ENCODE results near the gene NRF1. TPM values are rescaled to one million over a fixed set of nuclear protein-coding genes. Genes with fewer than 3 reads are reported as not detected.

Gene NRF1
- total RNA-seq, 1 experiment from 2014 or later: 14.0 TPM

DNA sequence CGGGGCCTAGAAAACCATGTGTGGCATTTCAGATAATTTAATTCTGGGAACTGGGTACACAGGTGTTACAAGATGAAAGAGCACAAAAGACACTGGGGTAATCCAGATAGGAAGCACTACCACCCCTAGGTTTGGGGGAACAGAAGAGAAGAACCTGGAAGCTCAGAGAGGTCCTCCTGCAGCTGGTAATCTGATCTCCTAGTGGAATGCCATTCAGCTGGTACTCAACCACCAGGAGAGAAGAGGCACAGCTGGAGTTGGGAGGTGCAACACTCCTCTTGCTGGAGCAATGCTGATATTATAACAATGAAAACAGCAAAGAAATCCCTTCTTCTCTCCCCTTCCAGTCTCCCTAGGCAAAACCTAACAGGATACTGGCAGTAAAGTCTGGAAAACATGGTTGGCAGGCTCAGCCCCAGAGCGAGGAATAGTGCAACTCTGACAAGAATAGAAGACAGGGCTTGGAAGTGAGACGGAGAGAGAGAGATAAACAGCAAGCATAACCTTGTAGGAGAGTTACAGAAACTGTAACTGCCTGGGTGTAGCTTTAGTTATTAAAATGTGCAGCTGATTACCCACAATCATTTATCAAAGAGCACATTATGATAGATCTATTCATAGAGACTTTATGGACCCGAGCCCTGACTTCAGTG is 35.0 kb downstream of the NRF1 start:
- no peaks in the 10 kb centered on the region for H3K9me3 ChIP-seq (ENCODE audit: control insufficient read depth, insufficient read depth, low read depth, low read length)
- H3K4me1 ChIP-seq (ENCODE audit: control insufficient read depth, insufficient read depth, low read length): peaks cover 9% of the 10 kb centered on the region
- H3K36me3 ChIP-seq (ENCODE audit: control insufficient read depth, insufficient read depth, low read length): no peaks in the 10 kb centered on the region
- BruUV-seq (replicated peaks): no TSS peak
- DNase-seq (ENCODE audit: low read depth, low spot score) (no peak), ATAC-seq (no peak)
- TF ChIP-seq CTCF (IDR thresholded peaks at IDR 0.05) (no peak), POLR2AphosphoS5 (IDR thresholded peaks at IDR 0.05; ENCODE audit: low read depth, low read length) (no peak), SIN3A (IDR thresholded peaks at IDR 0.05; ENCODE audit: borderline replicate concordance, insufficient read depth, low read depth, low read length) (no peak)
- no peak overlapping the region for H3K4me3 ChIP-seq (ENCODE audit: low read depth in 2 of 2, low read length in 2 of 2)
- no peaks in the 10 kb centered on the region for H3K27me3 ChIP-seq (ENCODE audit: control insufficient read depth, insufficient read depth, low read length)
- intact Hi-C loops (cut with micrococcal nuclease; ENCODE audit: unreplicated experiment): no loop called here
- ChIA-PET CTCF (interaction anchor here (0.9 kb wide), 1 partner anchor 179 kb away, joined by 3 read pairs; no protein-coding TSS in a partner anchor), POLR2A (no interaction called here)
- in situ Hi-C loops (cut with HindIII; ENCODE audit: low pct_unique_long_range_greater_than_20kb, low sequenced_read_pairs): no loop called here
- no peak overlapping the region for H3K27ac ChIP-seq (ENCODE audit: low read length)

- in situ Hi-C loops (cut with HindIII; ENCODE audit: low pct_unique_long_range_greater_than_20kb, low sequenced_read_pairs) (no loop called here), intact Hi-C loops (cut with micrococcal nuclease; ENCODE audit: unreplicated experiment) (no loop called here)
- ATAC-seq (no peak), DNase-seq (ENCODE audit: low read depth, low spot score) (no peak)
- Histone ChIP-seq H3K27ac (ENCODE audit: low read length) (no peak overlapping the region), H3K4me3 (ENCODE audit: low read depth in 2 of 2, low read length in 2 of 2) (no peak overlapping the region), H3K36me3 (ENCODE audit: control insufficient read depth, insufficient read depth, low read length) (no peaks in the 10 kb centered on the region), H3K27me3 (ENCODE audit: control insufficient read depth, insufficient read depth, low read length) (no peaks in the 10 kb centered on the region), H3K9me3 (ENCODE audit: control insufficient read depth, insufficient read depth, low read depth, low read length) (no peaks in the 10 kb centered on the region), H3K4me1 (ENCODE audit: control insufficient read depth, insufficient read depth, low read length) (no peaks in the 10 kb centered on the region)
- ChIA-PET POLR2A (no interaction called here), CTCF (interaction anchor here (0.5 kb wide), 1 partner anchor 15 kb away, joined by 19 read pairs; no protein-coding TSS in a partner anchor)
- no TSS peak for BruUV-seq (replicated peaks)
- TF ChIP-seq, protein P1, sequence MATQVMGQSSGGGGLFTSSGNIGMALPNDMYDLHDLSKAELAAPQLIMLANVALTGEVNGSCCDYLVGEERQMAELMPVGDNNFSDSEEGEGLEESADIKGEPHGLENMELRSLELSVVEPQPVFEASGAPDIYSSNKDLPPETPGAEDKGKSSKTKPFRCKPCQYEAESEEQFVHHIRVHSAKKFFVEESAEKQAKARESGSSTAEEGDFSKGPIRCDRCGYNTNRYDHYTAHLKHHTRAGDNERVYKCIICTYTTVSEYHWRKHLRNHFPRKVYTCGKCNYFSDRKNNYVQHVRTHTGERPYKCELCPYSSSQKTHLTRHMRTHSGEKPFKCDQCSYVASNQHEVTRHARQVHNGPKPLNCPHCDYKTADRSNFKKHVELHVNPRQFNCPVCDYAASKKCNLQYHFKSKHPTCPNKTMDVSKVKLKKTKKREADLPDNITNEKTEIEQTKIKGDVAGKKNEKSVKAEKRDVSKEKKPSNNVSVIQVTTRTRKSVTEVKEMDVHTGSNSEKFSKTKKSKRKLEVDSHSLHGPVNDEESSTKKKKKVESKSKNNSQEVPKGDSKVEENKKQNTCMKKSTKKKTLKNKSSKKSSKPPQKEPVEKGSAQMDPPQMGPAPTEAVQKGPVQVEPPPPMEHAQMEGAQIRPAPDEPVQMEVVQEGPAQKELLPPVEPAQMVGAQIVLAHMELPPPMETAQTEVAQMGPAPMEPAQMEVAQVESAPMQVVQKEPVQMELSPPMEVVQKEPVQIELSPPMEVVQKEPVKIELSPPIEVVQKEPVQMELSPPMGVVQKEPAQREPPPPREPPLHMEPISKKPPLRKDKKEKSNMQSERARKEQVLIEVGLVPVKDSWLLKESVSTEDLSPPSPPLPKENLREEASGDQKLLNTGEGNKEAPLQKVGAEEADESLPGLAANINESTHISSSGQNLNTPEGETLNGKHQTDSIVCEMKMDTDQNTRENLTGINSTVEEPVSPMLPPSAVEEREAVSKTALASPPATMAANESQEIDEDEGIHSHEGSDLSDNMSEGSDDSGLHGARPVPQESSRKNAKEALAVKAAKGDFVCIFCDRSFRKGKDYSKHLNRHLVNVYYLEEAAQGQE (IDR thresholded peaks at IDR 0.05; ENCODE audit: insufficient read depth in 1 of 2, low read depth in 2 of 2, low read length in 1 of 2): no peak
- no peak for TF ChIP-seq TCF7L2 (IDR thresholded peaks at IDR 0.05; ENCODE audit: low read depth, low read length)
- no peak for TF ChIP-seq POLR2AphosphoS5 (IDR thresholded peaks at IDR 0.05; ENCODE audit: low read depth, low read length)
- TF ChIP-seq CTCF (IDR thresholded peaks at IDR 0.05): no peak
- no peak for TF ChIP-seq SIN3A (IDR thresholded peaks at IDR 0.05; ENCODE audit: borderline replicate concordance, insufficient read depth, low read depth, low read length)
Observed at GRCh38 chr7:129649128-129649690, 37.7 kb downstream of the NRF1 start.
